ENCODE data around the gene KIF27. TPM values are rescaled to one million over a fixed set of nuclear protein-coding genes. Genes with fewer than 3 reads are reported as not detected.

Gene KIF27
- polyA plus RNA-seq, 1 experiment: 2.1 TPM

- no peak for TF ChIP-seq CTCF (IDR thresholded peaks at IDR 0.05; ENCODE audit: low read depth, low read length)
- ChIA-PET POLR2A (no interaction called here), CTCF (no interaction called here)
- DNase-seq (ENCODE audit: low read depth, low spot score): no peak
- Histone ChIP-seq H3K27ac (ENCODE audit: low read depth, low read length) (no peak overlapping the region), H3K4me3 (ENCODE audit: low read depth, low read length) (no peak overlapping the region), H3K9me3 (ENCODE audit: control insufficient read depth, insufficient read depth, low read length) (no peaks in the 10 kb centered on the region), H3K27me3 (ENCODE audit: control insufficient read depth, insufficient read depth, low read length) (no peaks in the 10 kb centered on the region)
Measured at GRCh38 chr9:83792746-83793145, 128.5 kb downstream of the KIF27 start.

Other genes with a start within 250 kb of the KIF27 start
- gene UBQLN1, start 213.5 kb downstream of the KIF27 start, polyA plus RNA-seq (2011; rRNA removed): 124 and 127 TPM in 2 replicates
- gene GKAP1, start 103.7 kb downstream of the KIF27 start, polyA plus RNA-seq (2011; rRNA removed): 2.3 and 4.7 TPM in 2 replicates
- gene HNRNPK, start 58.8 kb upstream of the KIF27 start, polyA plus RNA-seq (2011; rRNA removed): 586 and 673 TPM in 2 replicates
- 4.0 and 4.7 TPM in 2 replicates for gene RMI1, start 59.4 kb upstream of the KIF27 start, polyA plus RNA-seq (2011; rRNA removed)